ENCODE measurements around the gene ST6GALNAC3.

The ST6GALNAC3 gene

GRCh38 chr1:76179219-76179698 is 104.7 kb downstream of the ST6GALNAC3 start:
- CTCF ChIA-PET: no interaction called here
- H3K36me3 ChIP-seq (ENCODE audit: control insufficient read depth in 2 of 2, insufficient read depth in 1 of 2, low read length in 2 of 2): no peaks in the 10 kb centered on the region
- POLR2A ChIA-PET: no interaction called here
- no peak overlapping the region for H3K4me3 ChIP-seq (ENCODE audit: low read depth, low read length)
- H3K4me1 ChIP-seq (ENCODE audit: control insufficient read depth, insufficient read depth, low read length): no peaks in the 10 kb centered on the region
- no peak overlapping the region for H3K27ac ChIP-seq (ENCODE audit: extremely low read depth, low read depth, low read length)
- TF ChIP-seq KLF10 (tag by site-specific recombination; IDR thresholded peaks at IDR 0.05) (no peak), ZNF791 (tag by site-specific recombination; IDR thresholded peaks at IDR 0.05) (no peak), ZNF341 (tag by site-specific recombination; IDR thresholded peaks at IDR 0.05; ENCODE audit: low read depth) (no peak), AEBP2 (tag by site-specific recombination; IDR thresholded peaks at IDR 0.05; ENCODE audit: borderline replicate concordance) (no peak), ZBTB8A (tag by site-specific recombination; IDR thresholded peaks at IDR 0.05) (no peak), ZNF274 (IDR thresholded peaks at IDR 0.05; ENCODE audit: low read length) (no peak), ZNF274 (tag by site-specific recombination; IDR thresholded peaks at IDR 0.05; ENCODE audit: borderline replicate concordance) (no peak), OSR2 (tag by site-specific recombination; IDR thresholded peaks at IDR 0.05) (no peak), RBAK (tag by site-specific recombination; IDR thresholded peaks at IDR 0.05) (no peak), ZNF350 (tag by site-specific recombination; IDR thresholded peaks at IDR 0.05) (no peak), ZBTB6 (tag by site-specific recombination; IDR thresholded peaks at IDR 0.05) (no peak), HIC1 (tag by site-specific recombination; IDR thresholded peaks at IDR 0.05) (no peak)
- no peaks in the 10 kb centered on the region for H3K9me3 ChIP-seq (ENCODE audit: control insufficient read depth, insufficient read depth, low read depth, low read length)

- ChIA-PET POLR2A (no interaction called here), CTCF (no interaction called here)
- Histone ChIP-seq H3K4me3 (ENCODE audit: low read depth, low read length) (no peak overlapping the region), H3K36me3 (ENCODE audit: control insufficient read depth in 2 of 2, insufficient read depth in 1 of 2, low read length in 2 of 2) (no peaks in the 10 kb centered on the region), H3K27ac (ENCODE audit: extremely low read depth, low read depth, low read length) (no peak overlapping the region), H3K4me1 (ENCODE audit: control insufficient read depth, insufficient read depth, low read length) (peaks cover 2% of the 10 kb centered on the region; the same call in 1 of the 2 replicates), H3K9me3 (ENCODE audit: control insufficient read depth, insufficient read depth, low read depth, low read length) (no peaks in the 10 kb centered on the region)
- no peak for TF ChIP-seq ZNF175 (tag by site-specific recombination; IDR thresholded peaks at IDR 0.05)
- TF ChIP-seq ZNF580 (tag by site-specific recombination; IDR thresholded peaks at IDR 0.05): no peak
- no peak for TF ChIP-seq ZNF76 (tag by site-specific recombination; IDR thresholded peaks at IDR 0.05; ENCODE audit: borderline replicate concordance, low read depth)
- no peak for TF ChIP-seq INSM2 (tag by site-specific recombination; IDR thresholded peaks at IDR 0.05)
- TF ChIP-seq PRDM2 (tag by site-specific recombination; IDR thresholded peaks at IDR 0.05; ENCODE audit: borderline replicate concordance): no peak
- TF ChIP-seq ZNF140 (tag by site-specific recombination; IDR thresholded peaks at IDR 0.05): no peak
- TF ChIP-seq HOXD13 (CRISPR knock-in tag; IDR thresholded peaks at IDR 0.05; ENCODE audit: borderline replicate concordance): no peak
- TF ChIP-seq ZNF48 (tag by site-specific recombination; IDR thresholded peaks at IDR 0.05): no peak
- no peak for TF ChIP-seq ZEB2 (tag by site-specific recombination; IDR thresholded peaks at IDR 0.05)
- TF ChIP-seq ZFP69B (tag by site-specific recombination; IDR thresholded peaks at IDR 0.05): no peak
Observed at GRCh38 chr1:76185207-76185606, 110.7 kb downstream of the ST6GALNAC3 start.

All from HEK293 (cell line).